Tibial artery (tissue), 4 donors: ENCODE data around the gene SMYD3.

Experiments used
- DNase-seq, 2 donors: peaks; one replicate each; pipeline ENCODE4 v3.0.0-alpha.2; 2019
- H3K27ac ChIP-seq, 2 donors: fragments of 200-600 bp; sonication (generic) in 1 of 2; 1 replicate in 1 of 2; 2 replicates in 1 of 2; pipeline ENCODE4 v1.5.1; 2018 to 2019; ENCODE audit warnings: mild to moderate bottlenecking in 1 of 2
- H3K27me3 ChIP-seq, 2 donors: fragments of 200-600 bp; sonication (generic) in 1 of 2; one replicate each; pipeline versions ENCODE4 v1.5.1 to v1.6.0; 2016 to 2019
- H3K36me3 ChIP-seq, 3 donors: fragments of 200-600 bp; sonication (generic) in 2 of 3; one replicate each; pipeline ENCODE4 v1.5.1; 2016 to 2019; ENCODE audit warnings: mild to moderate bottlenecking in 2 of 3
- H3K4me1 ChIP-seq, 4 donors: fragments of 200-600 bp; sonication (generic) in 2 of 4; 1 replicate in 3 of 4; 2 replicates in 1 of 4; pipeline ENCODE4 v1.5.1; 2016 to 2019
- H3K4me3 ChIP-seq, 2 donors: fragments of 200-600 bp; sonication (generic) in 1 of 2; 1 replicate in 1 of 2; 2 replicates in 1 of 2; pipeline ENCODE4 v1.5.1; 2018 to 2019; ENCODE audit warnings: mild to moderate bottlenecking in 2 of 2
- H3K9me3 ChIP-seq, 3 donors: fragments of 200-600 bp; sonication (generic) in 1 of 3; one replicate each; pipeline ENCODE4 v1.5.1; 2016 to 2019
- intact Hi-C: fragments of 100-400 bp; cut with DNase I; formaldehyde crosslinking; loops from one replicate; pipeline ENCODE4 v1.15.0; 2023; ENCODE audit warnings: low total_unique reads
- TF ChIP-seq, protein P1 (sequence below), 2 experiments: fragments of 200-600 bp in 1 of 2; fragments of 450-650 bp in 1 of 2; IDR thresholded peaks; one replicate each; pipeline ENCODE4 v1.5.1; 2017 to 2019; ENCODE audit warnings: antibody characterized with exemption in 2 of 2, mild to moderate bottlenecking in 1 of 2, moderate library complexity in 1 of 2

Gene SMYD3

DNA sequence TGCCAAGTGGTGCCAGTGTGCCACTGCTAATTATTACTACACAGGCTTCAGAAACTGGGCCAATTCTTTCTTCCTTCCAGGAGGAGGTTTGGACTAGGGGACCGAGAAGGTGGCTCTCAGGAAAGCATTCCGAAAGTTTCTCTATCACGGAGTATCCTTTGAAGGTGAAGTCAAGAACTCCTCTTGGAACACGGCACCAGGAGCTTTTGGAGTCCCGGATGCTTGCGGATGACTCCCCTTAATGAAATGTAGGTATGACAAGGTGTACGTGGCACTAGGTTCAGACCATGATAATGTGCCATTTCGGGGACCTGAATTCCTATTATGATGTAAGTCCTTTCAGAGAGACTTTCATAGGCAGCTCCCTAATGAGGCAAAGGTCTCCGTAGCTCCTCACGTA, 718.2 kb downstream of the SMYD3 start:
- no peak for DNase-seq
- H3K9me3 ChIP-seq = no peaks in the 10 kb centered on the region
- H3K4me3 ChIP-seq = no peak overlapping the region
- H3K27ac ChIP-seq = no peak overlapping the region
- H3K4me1 ChIP-seq = no peaks in the 10 kb centered on the region
- intact Hi-C loops = no loop called here
- no peaks in the 10 kb centered on the region for H3K27me3 ChIP-seq
- no peaks in the 10 kb centered on the region for H3K36me3 ChIP-seq
- TF ChIP-seq, protein P1, sequence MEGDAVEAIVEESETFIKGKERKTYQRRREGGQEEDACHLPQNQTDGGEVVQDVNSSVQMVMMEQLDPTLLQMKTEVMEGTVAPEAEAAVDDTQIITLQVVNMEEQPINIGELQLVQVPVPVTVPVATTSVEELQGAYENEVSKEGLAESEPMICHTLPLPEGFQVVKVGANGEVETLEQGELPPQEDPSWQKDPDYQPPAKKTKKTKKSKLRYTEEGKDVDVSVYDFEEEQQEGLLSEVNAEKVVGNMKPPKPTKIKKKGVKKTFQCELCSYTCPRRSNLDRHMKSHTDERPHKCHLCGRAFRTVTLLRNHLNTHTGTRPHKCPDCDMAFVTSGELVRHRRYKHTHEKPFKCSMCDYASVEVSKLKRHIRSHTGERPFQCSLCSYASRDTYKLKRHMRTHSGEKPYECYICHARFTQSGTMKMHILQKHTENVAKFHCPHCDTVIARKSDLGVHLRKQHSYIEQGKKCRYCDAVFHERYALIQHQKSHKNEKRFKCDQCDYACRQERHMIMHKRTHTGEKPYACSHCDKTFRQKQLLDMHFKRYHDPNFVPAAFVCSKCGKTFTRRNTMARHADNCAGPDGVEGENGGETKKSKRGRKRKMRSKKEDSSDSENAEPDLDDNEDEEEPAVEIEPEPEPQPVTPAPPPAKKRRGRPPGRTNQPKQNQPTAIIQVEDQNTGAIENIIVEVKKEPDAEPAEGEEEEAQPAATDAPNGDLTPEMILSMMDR (IDR thresholded peaks at IDR 0.05) = no peak

DNA sequence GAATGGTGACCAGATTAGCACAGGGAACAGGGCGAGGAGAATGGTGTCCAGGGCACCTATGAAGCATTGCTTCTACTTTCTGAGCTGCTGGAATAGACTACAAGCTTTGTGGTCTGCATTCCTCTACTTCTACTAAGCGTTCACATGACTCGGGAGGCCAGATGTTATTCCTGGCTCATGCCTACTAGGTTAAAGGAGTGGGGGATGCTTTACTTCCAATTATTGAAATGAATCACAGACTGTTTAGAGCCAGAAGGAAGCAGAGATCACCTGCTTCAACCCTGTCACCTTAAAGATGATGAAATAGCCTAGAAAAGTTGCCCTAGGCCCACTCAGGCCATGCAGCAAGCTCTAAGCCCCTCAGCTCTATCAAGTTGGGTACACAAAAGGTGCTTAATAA, 718.8 kb downstream of the SMYD3 start:
- TF ChIP-seq, protein P1 (IDR thresholded peaks at IDR 0.05) = no peak
- intact Hi-C loops = no loop called here
- no peaks in the 10 kb centered on the region for H3K4me1 ChIP-seq

DNA sequence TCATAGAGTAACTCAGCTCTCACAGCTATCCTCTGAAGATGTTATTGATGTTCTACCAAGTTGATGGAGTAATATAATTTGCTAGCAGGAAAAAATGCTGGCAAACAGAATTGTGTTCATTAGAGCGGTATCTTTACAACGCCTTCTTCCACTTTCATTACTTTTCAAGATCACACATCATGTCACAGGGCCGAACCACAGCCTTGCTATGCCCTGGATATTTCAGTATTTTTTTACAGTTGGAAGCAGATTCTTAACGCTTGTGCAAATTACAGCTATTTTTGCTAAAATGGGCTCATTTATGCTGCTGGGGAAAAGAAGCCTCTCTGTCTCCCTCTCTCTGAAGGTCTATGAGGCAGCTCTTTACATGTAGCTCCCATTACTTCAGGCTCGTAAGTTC, 720.1 kb downstream of the SMYD3 start:
- H3K4me3 ChIP-seq = no peak overlapping the region

More for the DNA sequence above, 718.8 kb downstream of the SMYD3 start:
- no peak overlapping the region for H3K4me3 ChIP-seq
- no peaks in the 10 kb centered on the region for H3K27me3 ChIP-seq
- H3K9me3 ChIP-seq = no peaks in the 10 kb centered on the region
- no peaks in the 10 kb centered on the region for H3K36me3 ChIP-seq
- DNase-seq = no peak
- no peak overlapping the region for H3K27ac ChIP-seq

GRCh38 chr1:245779797-245780755, 727.0 kb downstream of the SMYD3 start:
- no peaks in the 10 kb centered on the region for H3K27me3 ChIP-seq
- TF ChIP-seq, protein P1 (IDR thresholded peaks at IDR 0.05) = no peak
- H3K27ac ChIP-seq = no peak overlapping the region
- no peaks in the 10 kb centered on the region for H3K9me3 ChIP-seq
- DNase-seq = no peak
- H3K36me3 ChIP-seq = no peaks in the 10 kb centered on the region
- no peaks in the 10 kb centered on the region for H3K4me1 ChIP-seq
- intact Hi-C loops = no loop called here
- H3K4me3 ChIP-seq = no peak overlapping the region

More for the DNA sequence above, 720.1 kb downstream of the SMYD3 start:
- H3K9me3 ChIP-seq = no peaks in the 10 kb centered on the region
- TF ChIP-seq, protein P1 (IDR thresholded peaks at IDR 0.05) = no peak
- no peaks in the 10 kb centered on the region for H3K4me1 ChIP-seq
- H3K36me3 ChIP-seq = no peaks in the 10 kb centered on the region
- no peak overlapping the region for H3K27ac ChIP-seq
- no peak for DNase-seq
- intact Hi-C loops = no loop called here
- H3K27me3 ChIP-seq = no peaks in the 10 kb centered on the region

- Histone ChIP-seq H3K27me3 (no peaks in the 10 kb centered on the region), H3K36me3 (no peaks in the 10 kb centered on the region), H3K9me3 (no peaks in the 10 kb centered on the region), H3K4me3 (no peak overlapping the region), H3K4me1 (no peaks in the 10 kb centered on the region), H3K27ac (no peak overlapping the region)
- intact Hi-C loops = no loop called here
- no peak for DNase-seq
- TF ChIP-seq, protein P1 (IDR thresholded peaks at IDR 0.05) = no peak
These were observed 729.3 kb downstream of the SMYD3 start for GRCh38 chr1:245777752-245778151.
